Measurements from ENCODE around the gene MRPL33. TPM values are rescaled to one million over a fixed set of nuclear protein-coding genes. Genes with fewer than 3 reads are reported as not detected.

Gene MRPL33
- total and polyA plus RNA-seq, 5 donors from 2014 or later, result 27.6 to 255 (median 244) TPM

GRCh38 chr2:27806311-27807059 lies 35.0 kb downstream of the MRPL33 start:
- DNase-seq (no peak), ATAC-seq (ENCODE audit: low read depth in 2 of 2) (no peak)
- H3K9me3 ChIP-seq (ENCODE audit: control insufficient read depth in 2 of 2, low read length in 2 of 2), result no peaks in the 10 kb centered on the region
- H3K36me3 Mint-ChIP-seq, result no peaks in the 10 kb centered on the region
- H3K9me3 Mint-ChIP-seq, result no peaks in the 10 kb centered on the region
- H3K4me1 ChIP-seq (ENCODE audit: control insufficient read depth, insufficient read depth, low read length, poor library complexity, severe bottlenecking), result no peaks in the 10 kb centered on the region
- no peak overlapping the region for H3K27ac Mint-ChIP-seq
- no peaks in the 10 kb centered on the region for H3K36me3 ChIP-seq (ENCODE audit: control insufficient read depth, insufficient read depth, low read length)
- no peaks in the 10 kb centered on the region for H3K27me3 Mint-ChIP-seq
- H3K4me3 ChIP-seq (ENCODE audit: low read depth, low read length), result no peak overlapping the region
- H3K27me3 ChIP-seq (ENCODE audit: control insufficient read depth, insufficient read depth, low read length), result no peaks in the 10 kb centered on the region
- H3K4me1 Mint-ChIP-seq, result no peaks in the 10 kb centered on the region
- H3K4me3 Mint-ChIP-seq, result no peak overlapping the region
- no peak overlapping the region for H3K27ac ChIP-seq (ENCODE audit: insufficient read depth, low read length, poor library complexity, severe bottlenecking)

- Mint-ChIP-seq H3K27ac (peak overlapping the region in 1 of 3 donors; percentile 10), H3K4me1 (peaks cover 0 to 4% (median 0%) of the 10 kb centered on the region in 4 donors), H3K36me3 (no peaks in the 10 kb centered on the region), H3K27me3 (no peaks in the 10 kb centered on the region), H3K9me3 (no peaks in the 10 kb centered on the region), H3K4me3 (no peak overlapping the region)
- Histone ChIP-seq H3K36me3 (ENCODE audit: control insufficient read depth, insufficient read depth, low read length) (no peaks in the 10 kb centered on the region), H3K27ac (ENCODE audit: insufficient read depth, low read length, poor library complexity, severe bottlenecking) (no peak overlapping the region), H3K4me3 (ENCODE audit: low read depth, low read length) (no peak overlapping the region), H3K9me3 (ENCODE audit: control insufficient read depth in 2 of 2, low read length in 2 of 2) (no peaks in the 10 kb centered on the region), H3K27me3 (ENCODE audit: control insufficient read depth, insufficient read depth, low read length) (no peaks in the 10 kb centered on the region), H3K4me1 (ENCODE audit: control insufficient read depth, insufficient read depth, low read length, poor library complexity, severe bottlenecking) (no peaks in the 10 kb centered on the region)
- ATAC-seq (ENCODE audit: low read depth in 2 of 2), result no peak
- DNase-seq, result peak in 2 of 3 donors; percentile 4 to 18
Observed at GRCh38 chr2:27807476-27807875, 36.0 kb downstream of the MRPL33 start.

- Mint-ChIP-seq H3K4me3 (no peak overlapping the region), H3K36me3 (no peaks in the 10 kb centered on the region), H3K27ac (no peak overlapping the region), H3K27me3 (no peaks in the 10 kb centered on the region), H3K4me1 (peaks cover 0 to 4% (median 0%) of the 10 kb centered on the region in 4 donors), H3K9me3 (no peaks in the 10 kb centered on the region)
- H3K4me1 ChIP-seq (ENCODE audit: control insufficient read depth, insufficient read depth, low read length, poor library complexity, severe bottlenecking), result no peaks in the 10 kb centered on the region
- no peak overlapping the region for H3K4me3 ChIP-seq (ENCODE audit: low read depth, low read length)
- no peak for ATAC-seq (ENCODE audit: low read depth in 2 of 2)
- H3K27me3 ChIP-seq (ENCODE audit: control insufficient read depth, insufficient read depth, low read length), result no peaks in the 10 kb centered on the region
- H3K9me3 ChIP-seq (ENCODE audit: control insufficient read depth in 2 of 2, low read length in 2 of 2), result no peaks in the 10 kb centered on the region
- H3K27ac ChIP-seq (ENCODE audit: insufficient read depth, low read length, poor library complexity, severe bottlenecking), result no peak overlapping the region
- no peak for DNase-seq
- no peaks in the 10 kb centered on the region for H3K36me3 ChIP-seq (ENCODE audit: control insufficient read depth, insufficient read depth, low read length)
Observed at GRCh38 chr2:27808418-27808817, 36.9 kb downstream of the MRPL33 start.

DNA sequence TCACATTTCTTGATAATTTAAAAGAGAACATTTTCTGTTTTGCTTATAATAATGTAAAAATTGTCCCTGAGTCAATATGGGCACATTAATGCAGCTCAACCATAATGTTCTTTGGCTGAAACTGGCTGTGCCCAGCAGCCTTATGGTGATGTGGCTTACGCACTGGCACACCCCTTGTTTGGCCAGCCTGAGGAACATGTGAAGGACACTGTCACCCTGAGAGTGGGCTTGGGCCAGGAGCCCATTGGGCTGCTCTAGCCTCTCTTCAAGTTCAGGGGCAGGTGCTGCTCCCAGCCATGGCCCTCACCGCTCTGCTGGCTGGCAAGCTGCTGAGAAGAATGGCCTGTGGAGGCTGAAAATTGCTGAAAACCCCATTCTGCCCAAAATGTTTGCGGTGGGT lies 37.5 kb downstream of the MRPL33 start:
- H3K27ac ChIP-seq (ENCODE audit: insufficient read depth, low read length, poor library complexity, severe bottlenecking), result no peak overlapping the region

DNA sequence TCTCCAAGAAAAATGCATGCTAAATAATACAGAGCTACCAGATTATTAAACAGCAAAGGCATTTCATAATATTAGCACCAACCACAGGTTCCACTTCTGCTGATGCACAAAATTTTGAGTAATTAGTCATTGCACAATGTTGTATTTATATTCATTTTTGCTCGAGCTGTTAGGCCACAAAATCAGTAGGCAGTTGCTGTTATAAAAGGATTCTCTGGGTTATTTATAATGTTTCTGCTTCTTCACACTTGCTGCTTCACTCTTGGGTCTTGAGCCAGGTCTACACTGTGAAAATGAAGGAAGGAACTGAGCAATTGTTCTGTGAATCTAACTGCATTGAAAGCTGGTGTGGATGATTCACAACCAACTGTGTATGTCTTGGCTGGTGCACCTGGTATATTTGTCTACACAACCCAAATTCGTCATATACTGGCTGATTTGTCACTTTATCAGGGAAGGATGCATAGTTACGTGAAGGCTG lies 38.3 kb downstream of the MRPL33 start:
- H3K27ac ChIP-seq (ENCODE audit: insufficient read depth, low read length, poor library complexity, severe bottlenecking), result no peak overlapping the region
- no peaks in the 10 kb centered on the region for H3K9me3 Mint-ChIP-seq
- no peaks in the 10 kb centered on the region for H3K9me3 ChIP-seq (ENCODE audit: control insufficient read depth in 2 of 2, low read length in 2 of 2)
- no peak overlapping the region for H3K4me3 ChIP-seq (ENCODE audit: low read depth, low read length)
- no peak overlapping the region for H3K27ac Mint-ChIP-seq
- DNase-seq (no peak), ATAC-seq (ENCODE audit: low read depth in 2 of 2) (no peak)
- H3K4me1 ChIP-seq (ENCODE audit: control insufficient read depth, insufficient read depth, low read length, poor library complexity, severe bottlenecking), result no peaks in the 10 kb centered on the region
- H3K4me1 Mint-ChIP-seq, result peaks cover 0 to 4% (median 0%) of the 10 kb centered on the region in 4 donors
- H3K4me3 Mint-ChIP-seq, result no peak overlapping the region
- H3K36me3 Mint-ChIP-seq, result no peaks in the 10 kb centered on the region
- no peaks in the 10 kb centered on the region for H3K27me3 ChIP-seq (ENCODE audit: control insufficient read depth, insufficient read depth, low read length)
- H3K36me3 ChIP-seq (ENCODE audit: control insufficient read depth, insufficient read depth, low read length), result no peaks in the 10 kb centered on the region
- H3K27me3 Mint-ChIP-seq, result no peaks in the 10 kb centered on the region

More for the DNA sequence above, 37.5 kb downstream of the MRPL33 start:
- no peaks in the 10 kb centered on the region for H3K9me3 ChIP-seq (ENCODE audit: control insufficient read depth in 2 of 2, low read length in 2 of 2)
- ATAC-seq (ENCODE audit: low read depth in 2 of 2) (no peak), DNase-seq (no peak)
- no peaks in the 10 kb centered on the region for H3K36me3 ChIP-seq (ENCODE audit: control insufficient read depth, insufficient read depth, low read length)
- H3K27me3 ChIP-seq (ENCODE audit: control insufficient read depth, insufficient read depth, low read length), result no peaks in the 10 kb centered on the region
- Mint-ChIP-seq H3K27me3 (no peaks in the 10 kb centered on the region), H3K9me3 (no peaks in the 10 kb centered on the region), H3K4me1 (peaks cover 0 to 4% (median 0%) of the 10 kb centered on the region in 4 donors), H3K4me3 (no peak overlapping the region), H3K36me3 (no peaks in the 10 kb centered on the region), H3K27ac (no peak overlapping the region)
- no peak overlapping the region for H3K4me3 ChIP-seq (ENCODE audit: low read depth, low read length)
- H3K4me1 ChIP-seq (ENCODE audit: control insufficient read depth, insufficient read depth, low read length, poor library complexity, severe bottlenecking), result no peaks in the 10 kb centered on the region

DNA sequence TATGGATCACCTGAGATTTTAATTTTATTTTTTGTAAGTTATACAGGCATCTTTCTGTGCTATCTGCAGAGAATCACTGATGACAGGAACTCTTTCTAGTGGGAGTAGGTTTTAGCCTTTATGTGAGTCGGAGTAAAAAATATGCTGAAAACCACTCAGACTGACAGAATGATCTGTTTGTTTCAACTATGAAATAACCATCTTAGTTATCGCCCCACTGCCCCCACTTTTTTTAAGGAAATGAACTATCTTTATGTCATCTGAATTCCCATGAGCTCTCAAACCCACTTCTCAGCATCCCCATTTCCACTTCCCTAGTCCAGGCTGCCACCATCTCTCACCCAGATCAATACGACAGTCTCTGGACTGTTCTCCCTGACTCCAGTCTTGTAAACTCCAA lies 38.9 kb downstream of the MRPL33 start:
- Mint-ChIP-seq H3K4me3 (no peak overlapping the region), H3K4me1 (peaks cover 0 to 4% (median 0%) of the 10 kb centered on the region in 4 donors), H3K27ac (no peak overlapping the region)

GRCh38 chr2:27811768-27812167 lies 40.2 kb downstream of the MRPL33 start:
- no peak for ATAC-seq (ENCODE audit: low read depth in 2 of 2)
- no peaks in the 10 kb centered on the region for H3K9me3 ChIP-seq (ENCODE audit: control insufficient read depth in 2 of 2, low read length in 2 of 2)

More for the DNA sequence above, 38.9 kb downstream of the MRPL33 start:
- no peak for DNase-seq
- Histone ChIP-seq H3K27me3 (ENCODE audit: control insufficient read depth, insufficient read depth, low read length) (no peaks in the 10 kb centered on the region), H3K9me3 (ENCODE audit: control insufficient read depth in 2 of 2, low read length in 2 of 2) (no peaks in the 10 kb centered on the region), H3K36me3 (ENCODE audit: control insufficient read depth, insufficient read depth, low read length) (no peaks in the 10 kb centered on the region), H3K4me3 (ENCODE audit: low read depth, low read length) (no peak overlapping the region), H3K27ac (ENCODE audit: insufficient read depth, low read length, poor library complexity, severe bottlenecking) (no peak overlapping the region), H3K4me1 (ENCODE audit: control insufficient read depth, insufficient read depth, low read length, poor library complexity, severe bottlenecking) (no peaks in the 10 kb centered on the region)
- Mint-ChIP-seq H3K9me3 (no peaks in the 10 kb centered on the region), H3K27me3 (no peaks in the 10 kb centered on the region), H3K36me3 (no peaks in the 10 kb centered on the region)
- no peak for ATAC-seq (ENCODE audit: low read depth in 2 of 2)

GRCh38 chr2:27814758-27815157 lies 43.2 kb downstream of the MRPL33 start:
- H3K4me3 Mint-ChIP-seq, result no peak overlapping the region
- ATAC-seq (ENCODE audit: low read depth in 2 of 2) (no peak), DNase-seq (no peak)
- H3K4me3 ChIP-seq (ENCODE audit: low read depth, low read length), result no peak overlapping the region
- H3K9me3 ChIP-seq (ENCODE audit: control insufficient read depth in 2 of 2, low read length in 2 of 2), result no peaks in the 10 kb centered on the region
- H3K4me1 Mint-ChIP-seq, result peaks cover 0 to 4% (median 0%) of the 10 kb centered on the region in 4 donors
- no peaks in the 10 kb centered on the region for H3K27me3 Mint-ChIP-seq
- no peak overlapping the region for H3K27ac Mint-ChIP-seq
- no peaks in the 10 kb centered on the region for H3K9me3 Mint-ChIP-seq
- H3K27ac ChIP-seq (ENCODE audit: insufficient read depth, low read length, poor library complexity, severe bottlenecking), result no peak overlapping the region
- no peaks in the 10 kb centered on the region for H3K36me3 ChIP-seq (ENCODE audit: control insufficient read depth, insufficient read depth, low read length)
- H3K36me3 Mint-ChIP-seq, result peaks cover 4% of the 10 kb centered on the region
- H3K4me1 ChIP-seq (ENCODE audit: control insufficient read depth, insufficient read depth, low read length, poor library complexity, severe bottlenecking), result no peaks in the 10 kb centered on the region
- no peaks in the 10 kb centered on the region for H3K27me3 ChIP-seq (ENCODE audit: control insufficient read depth, insufficient read depth, low read length)

More at GRCh38 chr2:27811768-27812167, 40.2 kb downstream of the MRPL33 start:
- DNase-seq, result no peak
- no peaks in the 10 kb centered on the region for H3K4me1 ChIP-seq (ENCODE audit: control insufficient read depth, insufficient read depth, low read length, poor library complexity, severe bottlenecking)
- H3K4me3 ChIP-seq (ENCODE audit: low read depth, low read length), result no peak overlapping the region
- H3K27me3 Mint-ChIP-seq, result no peaks in the 10 kb centered on the region
- H3K4me3 Mint-ChIP-seq, result no peak overlapping the region
- no peaks in the 10 kb centered on the region for H3K9me3 Mint-ChIP-seq
- H3K27ac Mint-ChIP-seq, result no peak overlapping the region
- no peaks in the 10 kb centered on the region for H3K36me3 Mint-ChIP-seq
- H3K27ac ChIP-seq (ENCODE audit: insufficient read depth, low read length, poor library complexity, severe bottlenecking), result no peak overlapping the region
- H3K27me3 ChIP-seq (ENCODE audit: control insufficient read depth, insufficient read depth, low read length), result no peaks in the 10 kb centered on the region
- no peaks in the 10 kb centered on the region for H3K36me3 ChIP-seq (ENCODE audit: control insufficient read depth, insufficient read depth, low read length)
- peaks cover 0 to 4% (median 0%) of the 10 kb centered on the region in 4 donors for H3K4me1 Mint-ChIP-seq

All from CD4-positive, CD25-positive, alpha-beta regulatory T cell (primary cell).